Brain microvascular endothelial cell (primary cell): ENCODE measurements around the gene MARCKSL1.

Experiments used
- DNase-seq: peaks from one replicate; pipeline ENCODE4 v3.0.0-alpha.2; 2020
- H3K27ac ChIP-seq: fragments of 250-450 bp; sonication (Bioruptor Pico); 2 replicates; pipeline ENCODE4 v1.5.1; 2020; ENCODE audit warnings: mild to moderate bottlenecking, moderate library complexity
- H3K27me3 ChIP-seq: fragments of 250-450 bp; sonication (Bioruptor Pico); replicated peaks from 2 replicates; pipeline ENCODE4 v1.5.1; 2020; ENCODE audit warnings: mild to moderate bottlenecking
- H3K36me3 ChIP-seq: fragments of 250-450 bp; sonication (Bioruptor Pico); replicated peaks from 2 replicates; pipeline ENCODE4 v1.5.1; 2020; ENCODE audit warnings: mild to moderate bottlenecking
- H3K4me3 ChIP-seq: 2 replicates; pipeline ENCODE4 v1.5.1; 2011; ENCODE audit warnings: low read depth, mild to moderate bottlenecking, control low read depth, low read length, moderate library complexity
- in situ Hi-C: cut with HindIII; loops from 2 replicates; pipeline ENCODE4 v1.10.0; 2017; ENCODE audit warnings: low sequenced_read_pairs, low pct_ligation_motif_present
- TF ChIP-seq, protein P1 (sequence below): IDR thresholded peaks from 2 replicates; pipeline ENCODE4 v1.5.1; 2011; ENCODE audit warnings: low read depth, mild to moderate bottlenecking, moderate library complexity, low read length, control low read depth, inconsistent platforms; ENCODE audit errors: missing control alignments

Gene MARCKSL1

DNA sequence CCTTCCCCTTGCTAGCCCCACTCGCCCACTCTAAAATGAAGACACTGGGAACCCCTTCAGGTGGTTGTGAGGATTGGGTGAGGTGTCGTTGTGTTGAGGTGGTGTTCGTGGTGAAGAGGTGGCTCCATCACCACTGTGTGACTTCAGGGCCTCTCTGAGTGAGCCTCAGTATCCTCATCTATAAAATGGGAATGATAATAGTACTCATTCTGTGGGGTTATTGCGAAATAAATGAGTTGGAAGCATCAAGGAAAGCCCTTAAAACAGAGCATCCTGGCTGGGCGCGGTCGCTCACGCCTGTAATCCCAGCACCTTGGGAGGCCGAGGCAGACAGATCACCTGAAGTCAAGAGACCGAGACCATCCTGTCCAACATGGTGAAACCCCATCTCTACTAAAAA is 6.7 kb upstream of the MARCKSL1 start:
- Histone ChIP-seq H3K4me3 (no peak overlapping the region), H3K27ac (no peak overlapping the region), H3K36me3 (no peaks in the 10 kb centered on the region), H3K27me3 (no peaks in the 10 kb centered on the region)
- no peak for DNase-seq
- in situ Hi-C loops = no loop called here
- TF ChIP-seq, protein P1, sequence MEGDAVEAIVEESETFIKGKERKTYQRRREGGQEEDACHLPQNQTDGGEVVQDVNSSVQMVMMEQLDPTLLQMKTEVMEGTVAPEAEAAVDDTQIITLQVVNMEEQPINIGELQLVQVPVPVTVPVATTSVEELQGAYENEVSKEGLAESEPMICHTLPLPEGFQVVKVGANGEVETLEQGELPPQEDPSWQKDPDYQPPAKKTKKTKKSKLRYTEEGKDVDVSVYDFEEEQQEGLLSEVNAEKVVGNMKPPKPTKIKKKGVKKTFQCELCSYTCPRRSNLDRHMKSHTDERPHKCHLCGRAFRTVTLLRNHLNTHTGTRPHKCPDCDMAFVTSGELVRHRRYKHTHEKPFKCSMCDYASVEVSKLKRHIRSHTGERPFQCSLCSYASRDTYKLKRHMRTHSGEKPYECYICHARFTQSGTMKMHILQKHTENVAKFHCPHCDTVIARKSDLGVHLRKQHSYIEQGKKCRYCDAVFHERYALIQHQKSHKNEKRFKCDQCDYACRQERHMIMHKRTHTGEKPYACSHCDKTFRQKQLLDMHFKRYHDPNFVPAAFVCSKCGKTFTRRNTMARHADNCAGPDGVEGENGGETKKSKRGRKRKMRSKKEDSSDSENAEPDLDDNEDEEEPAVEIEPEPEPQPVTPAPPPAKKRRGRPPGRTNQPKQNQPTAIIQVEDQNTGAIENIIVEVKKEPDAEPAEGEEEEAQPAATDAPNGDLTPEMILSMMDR = no peak

- Histone ChIP-seq H3K36me3 (no peaks in the 10 kb centered on the region), H3K27ac (no peak overlapping the region), H3K4me3 (no peak overlapping the region), H3K27me3 (no peaks in the 10 kb centered on the region)
- in situ Hi-C loops = no loop called here
- no peak for DNase-seq
- TF ChIP-seq, protein P1 = no peak
These were observed 5.9 kb upstream of the MARCKSL1 start for GRCh38 chr1:32341971-32342370.

- H3K27ac ChIP-seq = no peak overlapping the region
- H3K27me3 ChIP-seq = no peaks in the 10 kb centered on the region
- in situ Hi-C loops = no loop called here
- no peak for DNase-seq
- TF ChIP-seq, protein P1 = no peak
- H3K36me3 ChIP-seq = no peaks in the 10 kb centered on the region
- no peak overlapping the region for H3K4me3 ChIP-seq
These were observed 5.2 kb upstream of the MARCKSL1 start for GRCh38 chr1:32341186-32341757.

DNA sequence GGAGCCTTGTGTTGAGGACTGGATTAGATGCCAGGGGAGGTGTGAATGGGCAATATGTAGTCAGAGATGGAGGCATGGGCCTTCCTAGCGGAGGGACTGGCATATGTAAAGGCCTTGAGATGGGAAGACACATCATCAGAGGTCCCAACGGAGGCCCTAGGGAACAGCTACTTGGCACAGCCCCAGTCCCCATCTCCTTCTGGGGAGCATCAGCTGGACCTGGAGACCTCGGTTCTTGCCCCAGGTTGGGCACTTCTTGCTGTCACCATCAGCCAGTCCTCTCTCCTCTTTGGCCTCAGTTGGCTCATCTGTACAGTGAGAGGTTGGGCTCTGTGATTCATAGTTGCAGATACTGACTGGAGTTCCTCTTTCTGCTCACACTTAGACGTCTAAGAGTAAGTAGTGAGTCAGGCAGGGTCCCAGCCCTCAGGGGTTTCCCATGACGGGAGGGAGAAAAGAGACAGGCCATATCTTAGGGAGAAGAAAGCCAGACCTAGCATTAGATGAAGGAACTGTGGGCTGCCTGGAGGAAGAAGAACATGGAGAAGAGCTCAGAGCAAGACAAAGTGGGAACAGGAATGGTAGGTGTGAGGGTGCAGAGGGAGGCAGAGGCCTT is 3.4 kb upstream of the MARCKSL1 start:
- peak; percentile 78 for DNase-seq
- Histone ChIP-seq H3K36me3 (peaks cover 2% of the 10 kb centered on the region), H3K27me3 (no peaks in the 10 kb centered on the region), H3K27ac (no peak overlapping the region), H3K4me3 (no peak overlapping the region)
- in situ Hi-C loops = no loop called here
- TF ChIP-seq, protein P1 = no peak

DNA sequence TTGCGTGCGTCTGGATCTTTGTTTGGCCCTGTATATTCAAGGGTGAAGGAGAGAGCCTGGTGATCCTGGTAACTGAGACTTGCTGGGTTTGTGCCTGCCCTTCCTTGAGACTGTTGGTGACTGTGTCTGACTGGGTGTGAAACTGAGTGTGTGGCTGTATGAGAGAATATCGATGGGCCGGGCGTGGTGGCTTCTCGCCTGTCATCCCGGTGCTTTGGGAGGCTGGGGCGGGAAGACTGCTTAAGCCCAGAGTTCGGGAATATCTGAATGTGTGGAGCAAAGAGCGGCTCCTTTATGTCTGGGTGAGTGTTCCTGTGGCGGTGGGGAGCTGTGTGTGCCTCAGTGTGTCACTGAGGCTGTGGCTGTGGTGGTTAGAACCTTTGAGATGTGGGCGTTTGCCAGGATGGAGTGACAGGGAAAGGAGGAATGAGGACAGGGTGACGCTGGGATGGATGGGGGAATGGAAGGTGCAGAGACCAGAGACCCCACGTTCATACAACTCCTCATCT is 2.7 kb upstream of the MARCKSL1 start:
- in situ Hi-C loops = no loop called here
- TF ChIP-seq, protein P1 = no peak
- Histone ChIP-seq H3K27ac (no peak overlapping the region), H3K27me3 (no peaks in the 10 kb centered on the region), H3K4me3 (no peak overlapping the region), H3K36me3 (peaks cover 8% of the 10 kb centered on the region)
- DNase-seq = no peak
